ENCODE results near the gene ITIH4.

GRCh38 chr3:52798978-52799476, 31.4 kb downstream of the ITIH4 start:
- TF ChIP-seq EZH2 (IDR thresholded peaks at IDR 0.05; ENCODE audit: borderline replicate concordance, low read length) (no peak), CTCF (conservative IDR thresholded peaks at IDR 0.05 in 1 of 2, IDR thresholded peaks at IDR 0.05 in 1 of 2; ENCODE audit: extremely low read depth in 1 of 2, insufficient read depth in 1 of 2, low read depth in 1 of 2, low read length in 2 of 2) (peak; percentile 62 to 69)
